ENCODE data around the gene BIRC7. TPM values are rescaled to one million over a fixed set of nuclear protein-coding genes. Genes with fewer than 3 reads are reported as not detected.
A peak's percentile ranks its signal among the peaks of the same experiment; 100 is the strongest.

The BIRC7 gene
- total RNA-seq, 1 experiment from 2014 or later: 1.7 TPM

GRCh38 chr20:63246490-63247288 lies 11.0 kb downstream of the BIRC7 start:
- DNase-seq (ENCODE audit: low read depth): no peak

- DNase-seq (ENCODE audit: low read depth): no peak
Observed at GRCh38 chr20:63247671-63248228, 12.0 kb downstream of the BIRC7 start.

GRCh38 chr20:63248835-63249591 lies 13.3 kb downstream of the BIRC7 start:
- DNase-seq (ENCODE audit: low read depth): no peak

GRCh38 chr20:63249891-63250290 lies 14.2 kb downstream of the BIRC7 start:
- no peak for DNase-seq (ENCODE audit: low read depth)

- DNase-seq (ENCODE audit: low read depth): peak; percentile 38
Observed at GRCh38 chr20:63251350-63251749, 15.6 kb downstream of the BIRC7 start.

- no peak for DNase-seq (ENCODE audit: low read depth)
Observed at GRCh38 chr20:63252284-63252711, 16.6 kb downstream of the BIRC7 start.

- DNase-seq (ENCODE audit: low read depth): no peak
Observed at GRCh38 chr20:63253065-63253437, 17.3 kb downstream of the BIRC7 start.

GRCh38 chr20:63253438-63254231 lies 17.9 kb downstream of the BIRC7 start:
- no peak for DNase-seq (ENCODE audit: low read depth)

- DNase-seq (ENCODE audit: low read depth): no peak
Observed at GRCh38 chr20:63254232-63254605, 18.5 kb downstream of the BIRC7 start, which contains the start of gene NKAIN4. TSS of gene NKAIN4 (minus strand) at chr20:63254463. CDS start at chr20:63254450, 13 bp downstream.

GRCh38 chr20:63254606-63255384 lies 19.1 kb downstream of the BIRC7 start:
- DNase-seq (ENCODE audit: low read depth): no peak

- no peak for DNase-seq (ENCODE audit: low read depth)
Observed at GRCh38 chr20:63255931-63256704, 20.4 kb downstream of the BIRC7 start.

- no peak for DNase-seq (ENCODE audit: low read depth)
Observed at GRCh38 chr20:63256954-63257353, 21.2 kb downstream of the BIRC7 start.

GRCh38 chr20:63257629-63258028 lies 21.9 kb downstream of the BIRC7 start:
- no peak for DNase-seq (ENCODE audit: low read depth)

GRCh38 chr20:63258781-63259180 lies 23.1 kb downstream of the BIRC7 start:
- no peak for DNase-seq (ENCODE audit: low read depth)

GRCh38 chr20:63259734-63260460 lies 24.2 kb downstream of the BIRC7 start:
- DNase-seq (ENCODE audit: low read depth): no peak

GRCh38 chr20:63260521-63260920 lies 24.8 kb downstream of the BIRC7 start:
- no peak for DNase-seq (ENCODE audit: low read depth)

- DNase-seq (ENCODE audit: low read depth): no peak
Observed at GRCh38 chr20:63261060-63261794, 25.5 kb downstream of the BIRC7 start.

GRCh38 chr20:63261795-63262528 lies 26.3 kb downstream of the BIRC7 start:
- DNase-seq (ENCODE audit: low read depth): no peak

Data from Daoy (cell line).